HG03558 (cell line): Measurements from ENCODE around the gene RALGAPB.

ENCODE experiments used
- ATAC-seq: cut with Tn5 transposase; IDR thresholded peaks from one replicate; pipeline ENCODE4 v1.9.1; 2021; ENCODE audit warnings: moderate number of reproducible peaks; ENCODE audit not compliant: unreplicated experiment; ENCODE audit errors: extremely low read depth

Gene RALGAPB

GRCh38 chr20:38543014-38543906, 70.6 kb downstream of the RALGAPB start:
- ATAC-seq, result no peak

- no peak for ATAC-seq
These were observed 73.1 kb downstream of the RALGAPB start for GRCh38 chr20:38545771-38546170.

- ATAC-seq, result no peak
These were observed 74.8 kb downstream of the RALGAPB start for GRCh38 chr20:38547288-38548085.

DNA sequence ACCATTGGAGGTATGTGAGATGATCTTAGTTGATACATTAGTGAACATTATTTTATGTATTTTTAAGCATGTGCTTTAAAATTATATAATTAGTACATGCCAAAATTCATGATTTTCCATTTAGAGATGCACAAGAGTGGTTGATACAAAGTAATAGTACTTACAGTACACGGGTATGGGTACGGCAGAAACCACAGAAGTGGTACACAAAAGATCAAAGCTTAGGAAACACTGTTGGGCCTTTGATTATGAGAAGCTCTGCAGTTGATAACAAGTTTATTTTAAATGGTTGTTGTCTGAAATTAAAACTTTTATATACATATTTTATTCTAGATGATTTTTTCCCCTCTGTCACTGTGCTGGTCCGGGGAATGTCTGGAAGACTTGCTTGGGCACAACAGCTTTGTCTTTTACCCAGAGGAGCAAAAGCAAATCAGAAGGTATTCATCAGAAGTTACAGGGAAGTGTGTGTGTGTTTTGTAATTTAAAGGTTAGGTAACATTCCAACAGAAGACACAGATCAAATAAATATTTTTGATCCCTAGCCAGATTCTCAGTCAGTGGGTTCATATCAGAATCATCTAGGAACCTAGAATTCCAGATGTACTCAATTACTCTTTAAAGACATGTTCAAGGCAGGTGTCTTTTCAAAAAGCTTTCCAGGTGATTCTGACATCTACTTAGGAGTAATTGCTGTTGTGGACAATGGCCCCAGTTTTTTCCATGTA, 75.9 kb downstream of the RALGAPB start:
- no peak for ATAC-seq

GRCh38 chr20:38550274-38550673, 77.6 kb downstream of the RALGAPB start:
- ATAC-seq, result no peak

DNA sequence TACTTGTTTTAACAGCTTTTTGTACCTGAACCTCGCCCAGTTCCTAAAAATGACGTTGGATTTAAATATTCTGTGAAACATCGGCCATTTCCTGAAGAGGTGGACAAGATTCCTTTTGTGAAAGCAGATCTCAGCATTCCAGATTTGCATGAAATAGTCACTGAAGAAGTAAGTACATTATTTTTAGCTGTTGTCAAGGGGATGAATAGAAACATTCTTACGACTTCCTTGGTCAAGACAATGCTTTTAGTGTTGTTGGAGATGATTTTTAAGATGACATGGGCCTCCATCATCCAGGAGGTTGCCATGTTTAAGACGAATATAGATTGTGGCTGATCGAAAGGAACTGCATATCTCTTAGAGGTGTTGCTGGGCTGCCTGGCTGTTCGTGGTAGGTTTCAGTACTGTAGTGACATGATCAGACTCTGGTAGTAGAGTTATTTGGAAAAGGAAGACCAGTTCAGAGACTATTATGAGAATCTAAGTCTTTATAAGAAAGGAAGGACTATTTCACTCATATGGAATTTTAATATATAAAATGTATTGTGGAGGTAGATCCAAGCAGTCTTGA, 78.5 kb downstream of the RALGAPB start:
- no peak for ATAC-seq

DNA sequence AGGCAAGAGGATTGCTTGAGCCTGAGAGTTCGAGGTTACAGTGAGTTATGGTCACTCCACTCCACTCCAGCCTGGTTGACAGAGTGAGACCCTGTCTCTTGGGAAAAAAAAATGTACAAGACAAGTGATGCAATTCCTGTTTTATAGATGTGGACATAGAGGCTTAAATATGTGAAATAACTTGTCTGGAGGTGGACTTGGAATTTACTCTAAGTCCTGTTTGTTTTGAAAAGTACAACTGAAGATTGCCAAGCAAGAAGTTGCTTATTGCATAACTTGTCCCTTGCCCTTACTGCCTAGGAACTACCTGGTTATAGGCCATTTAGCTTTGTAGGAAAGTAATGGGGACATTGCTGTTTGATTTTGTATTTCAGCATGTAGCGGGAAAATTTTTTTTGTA, 82.3 kb downstream of the RALGAPB start:
- no peak for ATAC-seq

DNA sequence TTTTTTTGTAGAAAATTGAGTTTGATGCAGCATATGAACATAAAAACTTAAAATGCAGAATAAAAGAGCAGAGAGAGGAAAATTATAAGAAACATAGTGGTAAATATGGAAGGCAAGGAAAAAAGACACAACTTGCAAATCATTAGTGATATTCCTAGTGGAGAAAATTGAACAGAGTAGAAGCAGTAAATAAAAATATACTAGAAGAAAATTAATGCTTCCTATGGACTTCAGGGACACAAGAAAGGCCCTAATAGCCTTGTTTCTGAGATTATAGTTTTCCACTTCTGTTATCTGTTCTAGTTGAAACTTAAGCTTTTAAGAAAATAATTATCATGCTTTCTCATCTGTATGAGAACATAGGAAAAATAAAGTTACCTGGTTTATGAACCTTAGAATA, 82.8 kb downstream of the RALGAPB start:
- no peak for ATAC-seq

- ATAC-seq, result no peak
These were observed 84.5 kb downstream of the RALGAPB start for GRCh38 chr20:38557174-38557573.

- no peak for ATAC-seq
These were observed 86.1 kb downstream of the RALGAPB start for GRCh38 chr20:38558596-38559360.

- ATAC-seq, result no peak
These were observed 87.1 kb downstream of the RALGAPB start for GRCh38 chr20:38559764-38560163.

DNA sequence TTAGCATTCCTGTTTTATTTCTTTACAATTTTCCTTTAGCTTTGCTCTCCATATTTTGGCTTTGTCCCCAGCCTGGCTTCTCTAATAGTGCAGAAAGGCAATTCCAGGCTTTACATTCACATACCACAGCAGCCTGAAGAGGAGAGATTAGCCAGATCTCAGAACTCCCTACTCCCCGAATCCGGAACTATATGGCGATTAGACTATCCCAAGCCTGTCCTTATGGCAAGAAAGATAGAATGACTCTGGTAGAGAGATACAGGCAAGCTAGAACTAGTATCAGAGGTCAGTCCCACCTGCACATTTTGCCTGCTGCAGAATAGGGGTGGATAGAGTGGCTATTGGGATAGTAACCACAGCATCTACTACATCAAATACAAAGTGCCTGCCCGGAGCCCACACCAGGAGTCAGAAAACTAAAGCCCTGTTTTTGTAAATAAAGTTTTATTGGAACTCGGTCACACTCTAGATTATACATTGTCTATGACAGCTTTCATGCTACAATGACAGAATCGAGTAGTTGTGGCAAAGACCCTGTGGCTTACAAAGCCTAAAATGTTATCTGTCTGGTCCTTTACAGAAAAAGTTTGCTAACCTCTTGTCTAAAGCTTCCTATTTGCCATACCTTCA, 91.3 kb downstream of the RALGAPB start:
- no peak for ATAC-seq

DNA sequence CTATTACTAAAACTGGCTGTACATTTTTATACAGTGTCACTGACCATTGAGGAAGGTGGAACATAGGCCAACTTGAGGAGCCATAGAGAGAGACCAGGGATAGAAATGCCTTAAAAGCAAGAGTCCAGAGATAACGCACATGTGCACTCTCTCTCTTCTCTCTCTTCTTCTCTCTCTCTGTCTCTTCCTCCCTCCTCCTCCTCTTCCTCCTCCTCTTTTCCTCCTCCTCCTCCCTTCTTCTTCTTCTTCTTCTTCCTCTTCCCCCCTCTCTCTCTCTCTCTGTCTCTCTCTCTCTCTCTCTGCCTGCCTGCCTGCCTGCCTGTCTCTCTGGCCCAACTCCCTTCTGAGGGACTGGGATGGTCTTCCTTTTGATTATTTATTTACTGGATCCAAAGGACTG, 92.0 kb downstream of the RALGAPB start:
- ATAC-seq, result no peak

DNA sequence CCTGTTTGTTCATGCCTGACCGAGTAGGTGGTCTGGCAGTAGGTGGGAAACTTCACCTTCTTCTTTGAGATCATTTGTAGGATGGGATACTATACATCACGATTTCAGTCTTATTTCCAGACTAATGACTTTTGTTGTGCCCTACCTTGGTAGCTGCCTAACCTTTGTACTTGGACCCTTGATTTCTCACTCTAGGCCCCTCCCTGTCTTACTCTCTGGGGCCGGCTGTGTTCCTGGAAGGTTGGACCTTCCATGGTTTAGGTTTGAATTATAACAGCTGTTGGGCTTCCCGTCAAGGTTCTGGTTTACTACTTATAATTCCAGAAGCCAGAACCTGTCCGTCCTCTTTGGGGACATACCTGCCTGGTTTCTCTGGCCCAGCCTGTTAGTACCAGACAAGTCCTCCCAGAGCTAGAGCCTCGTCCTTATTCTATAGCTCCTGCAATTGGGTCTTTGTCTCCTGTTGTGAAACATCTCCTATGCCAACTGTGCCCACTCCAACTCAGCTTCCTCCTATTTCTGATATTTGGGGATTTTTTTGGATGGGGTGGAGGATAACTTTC, 93.5 kb downstream of the RALGAPB start:
- ATAC-seq, result no peak

DNA sequence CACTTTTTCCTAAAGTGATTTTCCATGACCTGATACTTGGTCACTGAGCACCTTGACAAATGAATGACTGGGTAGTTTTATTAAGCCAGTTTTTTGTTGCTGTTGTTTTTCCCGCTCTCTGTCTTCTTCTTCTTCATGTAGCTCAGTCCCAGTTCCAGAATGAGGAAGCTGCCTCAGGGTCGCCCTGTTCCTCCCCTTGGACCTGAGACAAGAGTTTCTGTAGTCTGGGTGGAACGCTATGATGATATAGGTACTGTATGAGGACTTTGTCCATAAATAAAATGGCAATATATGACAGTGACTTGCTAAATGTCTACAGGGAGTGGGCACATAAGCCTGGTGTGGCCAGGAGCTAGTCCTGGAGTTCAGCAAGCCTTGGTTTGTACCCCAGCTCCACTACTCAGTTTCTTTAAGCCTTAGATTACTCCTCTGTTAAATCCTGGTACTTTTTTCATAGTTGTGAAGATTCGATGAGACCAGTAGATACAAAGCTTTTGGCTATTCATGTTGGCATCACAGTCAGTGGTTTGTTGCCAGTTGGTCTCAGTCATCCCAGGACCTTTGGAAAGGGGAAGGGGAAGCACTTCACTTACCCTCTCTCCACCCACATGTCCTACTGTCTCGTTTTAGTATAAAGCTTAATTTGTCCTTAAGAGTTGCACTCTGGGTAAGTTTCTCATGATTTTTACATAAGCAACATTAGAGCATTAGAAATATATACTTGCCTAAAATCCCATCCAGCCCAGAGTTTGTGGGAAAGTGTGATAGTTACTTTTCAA, 97.3 kb downstream of the RALGAPB start:
- ATAC-seq, result no peak

DNA sequence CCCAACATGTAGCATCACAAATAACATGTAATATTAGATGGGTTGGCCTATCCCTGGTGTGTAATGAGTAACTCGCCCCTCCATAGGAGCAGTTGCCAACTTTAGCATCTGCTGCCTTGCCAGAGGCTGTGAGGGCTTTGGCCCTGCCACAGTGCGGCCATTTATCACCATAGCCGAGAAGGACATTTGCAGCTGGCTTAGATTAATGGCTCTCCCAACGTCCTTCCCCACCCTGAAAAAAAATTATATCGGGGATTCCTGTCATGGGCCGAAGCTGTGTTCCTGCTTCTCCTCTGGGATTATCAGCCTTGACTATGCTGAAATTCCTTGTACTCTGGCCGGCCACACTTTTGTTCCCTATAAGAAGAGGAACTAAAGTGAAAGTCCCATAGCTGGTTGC, 100.8 kb downstream of the RALGAPB start:
- no peak for ATAC-seq

GRCh38 chr20:38579219-38579910, 106.7 kb downstream of the RALGAPB start:
- no peak for ATAC-seq

DNA sequence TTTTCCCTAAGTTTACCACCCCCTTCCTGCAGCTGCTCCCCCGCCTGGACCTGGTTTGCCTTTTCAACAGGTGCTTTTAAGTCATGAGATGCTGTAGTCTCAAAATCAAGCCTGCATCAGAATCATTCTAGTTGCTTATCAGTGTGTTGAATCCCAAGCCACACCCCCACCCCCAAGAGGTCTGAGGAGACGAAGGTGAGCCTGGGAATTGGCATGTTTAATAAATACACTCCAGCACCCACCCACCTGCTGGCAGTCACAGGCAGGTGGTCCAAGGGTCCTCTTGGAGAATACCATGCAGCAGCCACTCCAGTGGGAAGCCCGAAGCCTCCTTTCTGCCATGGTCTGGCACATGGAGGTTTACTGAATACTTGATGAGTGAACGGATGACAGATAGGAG, 107.3 kb downstream of the RALGAPB start:
- no peak for ATAC-seq
